VCaP (cell line): Measurements from ENCODE around the gene TRAPPC11.
A peak's percentile ranks its signal among the peaks of the same experiment; 100 is the strongest.

Source experiments
- H3K27ac ChIP-seq: fragments of 450-650 bp; 2 replicates; pipeline ENCODE4 v1.5.1; 2017
- TF ChIP-seq, protein P1 (sequence below): fragments of 450-650 bp; conservative IDR thresholded peaks from 2 replicates; pipeline ENCODE4 v1.5.1; 2017; ENCODE audit warnings: mild to moderate bottlenecking, moderate library complexity

The TRAPPC11 gene

DNA sequence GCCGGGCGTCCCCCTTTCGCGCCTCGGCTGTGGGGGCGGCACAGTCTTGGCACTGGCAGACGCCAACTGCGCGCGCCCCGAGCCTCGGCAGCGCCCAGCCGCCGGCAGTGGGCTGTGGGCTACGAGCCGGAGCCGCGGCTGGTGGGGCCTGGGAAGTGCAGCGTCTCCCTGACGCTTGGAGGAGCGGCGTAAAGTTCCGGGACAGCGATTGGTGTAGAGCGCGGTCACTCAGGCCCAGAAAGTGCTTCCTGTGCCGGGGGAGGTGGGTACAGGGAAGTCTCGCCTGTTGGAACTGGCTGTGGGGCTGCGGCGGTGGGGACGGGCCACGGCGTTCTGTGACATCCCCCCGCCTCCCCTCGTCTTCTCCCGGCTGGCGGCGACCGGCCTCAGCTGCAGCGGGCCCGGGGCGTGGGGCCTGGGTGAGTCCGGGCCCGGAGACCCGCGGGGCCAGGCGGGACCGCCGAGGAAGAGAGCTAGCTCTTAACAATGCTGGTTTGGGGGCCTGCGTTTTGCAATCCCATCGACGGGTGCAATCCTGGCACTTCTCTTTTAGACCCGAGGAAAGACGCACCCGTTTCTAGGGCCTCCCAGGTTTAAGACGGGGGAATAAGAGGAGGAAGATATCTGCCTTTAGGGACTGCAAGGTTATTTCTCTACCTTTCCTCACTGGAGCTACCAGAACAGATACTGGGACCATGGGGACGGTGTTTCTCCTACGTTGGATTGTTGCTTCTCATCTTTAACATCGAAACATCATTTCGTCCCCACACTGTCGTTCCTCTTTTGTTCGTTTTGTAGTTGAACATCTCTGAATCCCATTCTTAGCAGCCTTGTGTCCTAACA is at the start of gene TRAPPC11, which contains the start of gene RWDD4:
TSS of gene TRAPPC11 (plus strand) at position 265 of the 843 bp plus-strand sequence. CDS start 4,575 bp downstream, outside the sequence.
TSS of gene RWDD4 (minus strand) at position 157 of the 843 bp plus-strand sequence. CDS start 233 bp downstream, outside the sequence.
- H3K27ac ChIP-seq, result peak within 1 kb of the TSS; percentile 89
- TF ChIP-seq, protein P1, sequence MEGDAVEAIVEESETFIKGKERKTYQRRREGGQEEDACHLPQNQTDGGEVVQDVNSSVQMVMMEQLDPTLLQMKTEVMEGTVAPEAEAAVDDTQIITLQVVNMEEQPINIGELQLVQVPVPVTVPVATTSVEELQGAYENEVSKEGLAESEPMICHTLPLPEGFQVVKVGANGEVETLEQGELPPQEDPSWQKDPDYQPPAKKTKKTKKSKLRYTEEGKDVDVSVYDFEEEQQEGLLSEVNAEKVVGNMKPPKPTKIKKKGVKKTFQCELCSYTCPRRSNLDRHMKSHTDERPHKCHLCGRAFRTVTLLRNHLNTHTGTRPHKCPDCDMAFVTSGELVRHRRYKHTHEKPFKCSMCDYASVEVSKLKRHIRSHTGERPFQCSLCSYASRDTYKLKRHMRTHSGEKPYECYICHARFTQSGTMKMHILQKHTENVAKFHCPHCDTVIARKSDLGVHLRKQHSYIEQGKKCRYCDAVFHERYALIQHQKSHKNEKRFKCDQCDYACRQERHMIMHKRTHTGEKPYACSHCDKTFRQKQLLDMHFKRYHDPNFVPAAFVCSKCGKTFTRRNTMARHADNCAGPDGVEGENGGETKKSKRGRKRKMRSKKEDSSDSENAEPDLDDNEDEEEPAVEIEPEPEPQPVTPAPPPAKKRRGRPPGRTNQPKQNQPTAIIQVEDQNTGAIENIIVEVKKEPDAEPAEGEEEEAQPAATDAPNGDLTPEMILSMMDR, result peak; percentile 16; the same call in 1 of the 2 replicates

DNA sequence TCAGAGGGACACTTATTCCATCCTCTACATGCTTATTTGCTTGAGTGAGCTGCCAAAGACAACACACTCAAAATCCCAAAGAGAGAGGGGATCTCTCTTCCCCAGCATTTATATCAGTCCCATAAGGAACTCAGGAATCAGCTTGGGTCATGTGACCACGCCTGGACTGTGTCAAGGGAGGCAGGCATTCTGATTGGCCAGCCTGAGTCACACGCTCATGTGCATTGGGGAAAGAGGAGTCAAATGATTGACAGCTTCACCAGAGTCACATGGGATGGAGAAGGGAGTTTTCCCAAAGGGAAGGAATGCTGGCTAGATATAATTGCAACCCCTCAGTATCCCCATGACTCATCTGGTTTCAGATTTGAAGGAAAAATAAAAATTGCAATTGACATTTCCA is 49.1 kb upstream of the TRAPPC11 start:
- TF ChIP-seq, protein P1, result no peak
- no peak overlapping the region for H3K27ac ChIP-seq

- TF ChIP-seq, protein P1, result no peak
- H3K27ac ChIP-seq, result no peak overlapping the region
Measured at GRCh38 chr4:183610613-183611012, 48.5 kb upstream of the TRAPPC11 start.

GRCh38 chr4:183611210-183611830 is 47.8 kb upstream of the TRAPPC11 start:
- TF ChIP-seq, protein P1, result no peak
- no peak overlapping the region for H3K27ac ChIP-seq

GRCh38 chr4:183612329-183613250 is 46.5 kb upstream of the TRAPPC11 start:
- no peak overlapping the region for H3K27ac ChIP-seq
- TF ChIP-seq, protein P1, result no peak

DNA sequence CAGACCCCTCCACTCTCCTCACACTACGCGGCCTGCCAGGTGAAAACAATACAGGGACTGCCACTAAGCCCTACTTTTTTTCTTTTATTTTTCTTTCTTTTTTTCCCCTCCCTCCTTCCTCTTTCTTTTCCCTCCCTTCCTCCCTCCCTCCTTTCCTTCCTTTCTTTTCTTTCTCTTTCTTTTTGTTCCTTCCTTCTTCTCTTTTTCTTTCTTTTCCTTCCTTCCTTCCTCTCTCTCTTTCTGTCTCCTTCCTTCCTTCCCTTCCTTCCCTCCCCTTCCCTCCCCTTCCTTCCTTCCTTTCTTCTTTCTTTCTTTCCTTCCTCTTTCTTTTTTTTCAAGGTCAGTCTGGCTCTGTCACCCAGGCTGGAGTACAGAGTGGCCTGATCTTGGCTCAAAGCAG is 42.0 kb upstream of the TRAPPC11 start:
- TF ChIP-seq, protein P1, result no peak

More for the DNA sequence above, 42.0 kb upstream of the TRAPPC11 start:
- H3K27ac ChIP-seq, result no peak overlapping the region
